HCT116 (cell line): Measurements from ENCODE around the gene OTOP2.

Experiments
- EZH2phosphoT487 ChIP-seq: fragments of 200-600 bp; IDR thresholded peaks from 2 replicates; pipeline ENCODE4 v1.6.1; 2018; ENCODE audit warnings: antibody characterized with exemption, borderline replicate concordance
- MAX ChIP-seq: IDR thresholded peaks from 2 replicates; pipeline ENCODE4 v1.6.1; 2012

GRCh38 chr17:74963656-74964055, 39.6 kb downstream of the OTOP2 start:
- TF ChIP-seq EZH2phosphoT487, result no peak
- TF ChIP-seq MAX, result no peak
